AG20443 (cell line): Measurements from ENCODE around the gene MYH3.
A peak's percentile ranks its signal among the peaks of the same experiment; 100 is the strongest.

Experiments used
- DNase-seq: peaks from one replicate; pipeline ENCODE4 v3.0.0; 2012; ENCODE audit warnings: low spot score, mixed read lengths

Gene MYH3

DNA sequence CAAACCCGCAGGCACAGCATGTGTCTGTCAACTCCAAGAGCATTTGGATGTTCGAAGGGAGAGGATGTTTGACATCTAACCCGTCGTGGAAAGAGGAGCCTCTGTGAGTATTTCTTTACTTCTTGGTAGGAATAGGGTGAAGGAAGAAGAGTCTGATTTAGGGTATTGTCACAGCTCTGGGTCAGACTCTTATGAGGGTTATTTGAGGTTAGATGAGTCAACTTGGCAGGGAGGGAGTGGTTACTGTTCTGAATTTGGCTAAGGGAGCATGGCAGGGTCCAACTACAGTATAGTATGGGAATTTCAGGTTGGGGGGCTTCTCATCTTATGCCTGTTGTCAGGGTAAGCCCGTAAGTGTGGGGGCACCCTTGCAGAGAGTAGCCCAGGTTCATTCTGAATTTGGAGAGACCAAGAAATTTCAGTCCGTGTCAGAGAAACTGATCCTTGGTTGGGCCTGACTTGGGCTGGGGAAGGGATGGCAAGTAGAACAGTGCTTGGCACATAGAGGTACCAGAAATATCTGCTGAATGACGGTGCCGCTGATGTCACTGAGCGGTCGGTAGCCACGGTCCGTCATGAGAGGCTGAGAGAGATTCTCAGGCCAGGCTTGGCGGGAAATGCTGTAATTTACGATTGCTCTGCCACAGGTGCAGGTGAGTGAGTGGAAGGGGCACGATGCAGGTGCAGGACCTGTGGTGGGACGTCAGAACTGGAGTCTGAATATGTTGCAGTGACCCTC is 43.2 kb downstream of the MYH3 start:
- peak; percentile 71 for DNase-seq

DNA sequence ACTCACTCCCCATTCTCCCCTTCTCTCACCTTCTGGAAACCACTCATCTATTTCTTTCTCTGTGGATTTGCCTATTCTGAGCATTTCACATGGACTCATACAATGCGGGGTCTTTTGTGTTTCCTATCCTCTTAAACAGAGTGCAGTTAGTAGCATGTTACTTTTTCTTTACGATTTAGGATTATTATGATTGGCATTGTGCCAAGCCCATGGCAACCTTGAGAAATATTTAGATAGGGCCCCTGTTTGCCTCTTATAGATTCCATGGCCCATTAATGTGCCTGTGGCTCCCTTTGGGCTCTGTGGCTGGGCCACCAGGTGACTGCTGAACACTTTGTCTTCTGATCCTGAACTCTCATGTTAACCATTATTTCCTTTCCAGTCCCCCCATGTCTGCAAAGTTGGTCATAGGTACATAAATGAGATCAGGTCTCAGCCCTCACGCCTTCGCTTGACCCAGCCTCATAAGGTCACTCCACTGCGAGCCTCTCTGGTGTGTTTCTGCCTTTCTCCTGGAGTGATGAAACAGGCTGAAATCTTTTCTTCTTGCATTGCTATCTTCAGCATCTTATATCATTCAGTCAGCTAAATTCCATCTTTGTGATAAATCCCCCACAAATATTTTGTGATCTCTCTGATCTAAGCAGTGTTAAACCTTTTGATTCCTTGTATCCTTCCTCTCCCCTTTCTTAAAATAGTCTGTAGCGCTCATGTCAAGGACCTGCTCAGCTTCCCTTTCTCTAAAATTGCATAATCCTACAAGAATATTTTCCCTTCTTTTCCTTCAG is 44.0 kb downstream of the MYH3 start:
- peak; percentile 57 for DNase-seq

DNA sequence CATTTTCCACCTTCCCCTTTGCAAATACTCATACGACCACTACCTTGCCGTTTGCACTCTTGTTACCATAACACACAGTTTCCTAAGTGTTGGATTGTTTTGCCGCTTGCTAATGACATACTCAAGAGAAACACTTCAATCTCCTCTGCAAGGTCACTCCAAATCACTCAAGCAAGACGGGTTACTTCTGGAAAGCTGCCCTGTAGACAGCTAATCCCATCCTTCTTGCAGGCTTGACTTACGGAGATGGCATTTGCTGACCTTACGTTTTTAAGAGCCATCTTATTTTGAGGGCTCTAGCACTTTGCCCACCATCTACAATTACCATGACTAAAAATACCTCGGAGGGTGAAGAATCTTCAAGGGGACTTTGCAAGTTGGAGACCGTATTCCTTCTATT is 46.2 kb downstream of the MYH3 start:
- DNase-seq, result no peak

DNA sequence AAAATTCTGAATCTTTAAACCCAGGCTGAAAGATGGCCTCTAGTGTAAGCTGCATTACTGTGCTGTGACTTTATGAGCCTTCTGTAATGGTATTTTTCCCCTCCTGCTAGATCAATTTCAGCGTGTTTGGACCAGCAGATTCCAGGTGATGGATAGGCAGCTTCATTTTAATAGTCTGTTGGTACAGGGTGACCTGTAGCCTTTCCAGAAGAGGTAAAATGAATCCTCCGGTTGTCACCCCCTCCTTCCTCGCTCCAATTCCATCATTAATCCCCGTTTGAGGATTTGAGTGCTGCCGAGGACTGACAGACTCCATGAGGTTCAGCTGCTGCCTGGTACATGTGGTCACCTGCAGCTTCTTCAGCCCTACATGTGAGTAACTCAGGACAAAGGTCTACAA is 48.9 kb downstream of the MYH3 start:
- DNase-seq, result no peak

- DNase-seq, result no peak
Measured at GRCh38 chr17:10606110-10606509, 51.0 kb downstream of the MYH3 start.

GRCh38 chr17:10605221-10605783 is 51.8 kb downstream of the MYH3 start:
- DNase-seq, result no peak

- no peak for DNase-seq
Measured at GRCh38 chr17:10604521-10604920, 52.6 kb downstream of the MYH3 start.

- DNase-seq, result no peak
Measured at GRCh38 chr17:10603931-10604330, 53.2 kb downstream of the MYH3 start.

DNA sequence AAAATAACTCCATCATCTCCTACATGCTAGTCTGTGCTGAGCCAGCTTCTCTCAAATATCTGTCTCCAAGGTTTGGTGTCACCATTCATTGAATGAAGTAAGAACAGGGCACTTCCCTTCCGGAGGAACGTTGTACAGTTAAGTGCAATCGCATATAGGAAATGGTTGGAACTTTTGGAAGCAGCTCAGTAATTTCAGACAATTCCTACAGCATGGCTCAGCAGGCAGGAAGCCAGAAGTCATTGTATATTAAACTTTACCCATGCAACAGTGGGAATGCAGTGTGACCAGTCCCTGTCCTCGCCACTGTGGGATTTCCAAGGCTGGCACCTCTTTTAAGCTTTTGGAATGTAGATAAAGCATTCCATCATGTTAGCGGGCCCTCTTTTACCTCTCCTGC is 56.5 kb downstream of the MYH3 start:
- no peak for DNase-seq

DNA sequence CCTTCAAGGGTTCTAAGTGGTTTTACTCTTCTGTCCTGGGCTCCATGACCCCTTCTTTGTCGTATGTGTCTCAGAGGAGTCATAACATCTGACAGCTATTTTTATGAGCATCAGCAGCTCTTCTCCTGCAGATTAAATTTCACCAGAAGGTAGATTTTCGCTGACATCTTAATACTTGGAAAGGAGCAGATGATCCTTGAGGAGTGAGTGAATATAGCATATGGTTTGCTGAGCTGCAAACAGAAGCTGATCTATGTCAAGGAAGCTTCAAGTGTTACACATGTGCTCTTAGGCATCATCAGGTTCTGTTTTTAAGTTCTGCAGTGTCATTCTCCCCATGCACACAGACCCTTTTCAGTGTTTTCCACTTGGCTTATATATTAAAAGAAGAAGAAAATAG is 58.5 kb downstream of the MYH3 start:
- DNase-seq, result no peak

DNA sequence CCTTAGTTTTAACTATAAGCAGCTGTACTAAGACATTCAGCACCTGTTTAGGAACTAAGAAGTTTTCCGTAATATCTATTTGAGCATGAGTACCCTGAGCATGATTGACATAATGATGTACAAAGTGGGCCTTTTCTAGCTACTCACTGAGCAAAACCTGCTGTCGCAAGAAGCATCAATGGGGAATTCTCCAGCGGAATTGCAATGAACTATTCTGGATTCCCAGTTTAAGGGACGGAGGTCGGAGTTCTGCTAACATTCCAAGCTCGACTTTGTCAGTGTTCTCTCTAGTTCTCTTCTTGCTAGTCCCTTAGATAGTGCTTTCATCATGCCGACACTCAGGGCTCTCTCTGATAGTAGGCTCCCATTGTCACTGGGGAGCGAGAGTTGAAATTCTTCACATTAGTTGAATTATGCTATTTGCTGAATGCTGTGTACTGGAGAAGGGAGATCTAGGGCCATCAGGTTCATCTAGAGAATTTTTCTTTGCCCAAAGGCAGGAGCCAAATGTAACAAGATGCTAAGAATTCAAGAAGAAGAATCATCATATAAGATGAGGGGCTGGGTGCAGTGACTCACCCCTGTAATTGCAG is 67.5 kb downstream of the MYH3 start:
- DNase-seq, result no peak

GRCh38 chr17:10585529-10585928 is 71.6 kb downstream of the MYH3 start:
- DNase-seq, result no peak

- no peak for DNase-seq
Measured at GRCh38 chr17:10583834-10584233, 73.3 kb downstream of the MYH3 start.

DNA sequence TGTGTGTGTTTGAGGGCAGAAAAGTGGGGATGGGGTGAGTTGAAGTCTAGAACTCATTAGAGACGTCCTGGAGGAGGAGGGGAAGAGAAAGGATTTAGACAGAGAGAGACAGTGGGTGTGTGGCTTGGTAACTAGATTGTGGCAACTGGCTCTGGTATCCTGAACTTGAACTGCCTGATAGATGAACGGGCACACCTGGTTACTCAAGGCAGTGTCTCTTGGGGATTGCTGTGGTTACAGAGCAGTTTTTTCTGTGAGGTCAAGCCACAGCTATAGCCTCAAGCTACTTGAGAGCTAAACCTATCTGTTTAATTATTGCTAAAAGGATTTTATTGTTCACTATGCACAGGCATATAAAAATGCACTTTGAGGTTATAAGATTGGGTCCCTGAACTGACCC is 77.8 kb downstream of the MYH3 start:
- no peak for DNase-seq
